GM19238 (cell line): ENCODE measurements around the gene KIDINS220.

Experiments used
- DNase-seq: peaks from one replicate; pipeline ENCODE4 v3.0.0; 2011; ENCODE audit warnings: low spot score; ENCODE audit not compliant: insufficient read length

Gene KIDINS220

DNA sequence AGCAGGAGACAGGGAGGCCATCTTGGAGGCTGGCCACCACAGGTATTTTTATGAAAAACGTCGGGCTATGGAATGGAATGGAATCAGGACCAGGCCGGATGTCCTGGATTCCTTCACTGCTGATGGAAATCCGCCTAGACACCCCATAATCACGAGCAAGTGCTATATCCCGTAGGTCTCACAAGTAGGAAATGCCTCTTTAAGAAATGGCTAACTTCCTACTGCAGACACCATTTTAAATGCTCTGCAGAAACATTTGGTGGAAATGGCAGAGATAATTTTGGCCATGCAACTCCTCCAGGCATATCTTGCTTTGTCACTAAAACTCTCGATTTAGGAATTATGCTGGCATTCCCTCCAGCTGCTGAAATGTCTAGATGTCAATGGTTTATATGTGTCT lies 137.6 kb downstream of the KIDINS220 start:
- DNase-seq: no peak

DNA sequence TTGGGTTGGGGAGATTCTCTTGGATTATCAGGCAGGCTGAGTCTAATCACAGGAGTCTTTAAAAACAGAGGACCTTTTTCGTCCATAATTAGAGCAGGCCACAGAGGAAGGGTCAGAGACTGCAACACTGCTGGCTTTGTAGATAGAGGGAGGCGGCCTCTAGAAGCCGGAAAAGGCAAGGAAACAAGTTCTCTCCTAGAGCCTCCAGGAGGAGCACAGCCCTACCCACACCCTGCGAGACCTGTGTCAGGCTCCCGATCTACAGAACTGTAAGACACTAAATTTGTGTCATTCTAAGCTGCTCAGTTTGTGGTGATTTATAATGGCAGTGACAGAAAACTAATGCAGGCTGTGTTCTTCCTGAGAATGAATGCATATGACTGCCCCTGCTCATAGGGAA lies 140.2 kb downstream of the KIDINS220 start:
- DNase-seq: no peak

DNA sequence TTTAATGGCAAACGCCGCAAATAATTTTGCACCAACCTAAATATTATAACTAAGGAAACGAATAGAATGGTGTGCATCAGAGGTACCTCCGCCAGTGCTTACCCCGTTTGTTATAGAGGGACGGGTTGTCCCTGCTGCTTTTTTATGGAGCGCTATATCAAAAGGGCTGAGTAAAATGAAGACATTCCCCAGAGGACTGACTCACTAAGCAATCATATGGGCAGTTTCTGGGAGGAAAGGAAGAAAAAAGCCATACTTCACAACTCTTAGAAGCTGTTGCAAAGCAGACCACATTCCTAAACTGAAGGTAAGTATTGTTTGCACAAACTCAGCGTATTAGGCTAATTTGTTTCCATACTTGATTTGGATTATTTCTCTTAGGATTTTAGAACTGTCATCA lies 142.7 kb downstream of the KIDINS220 start:
- DNase-seq: no peak

DNA sequence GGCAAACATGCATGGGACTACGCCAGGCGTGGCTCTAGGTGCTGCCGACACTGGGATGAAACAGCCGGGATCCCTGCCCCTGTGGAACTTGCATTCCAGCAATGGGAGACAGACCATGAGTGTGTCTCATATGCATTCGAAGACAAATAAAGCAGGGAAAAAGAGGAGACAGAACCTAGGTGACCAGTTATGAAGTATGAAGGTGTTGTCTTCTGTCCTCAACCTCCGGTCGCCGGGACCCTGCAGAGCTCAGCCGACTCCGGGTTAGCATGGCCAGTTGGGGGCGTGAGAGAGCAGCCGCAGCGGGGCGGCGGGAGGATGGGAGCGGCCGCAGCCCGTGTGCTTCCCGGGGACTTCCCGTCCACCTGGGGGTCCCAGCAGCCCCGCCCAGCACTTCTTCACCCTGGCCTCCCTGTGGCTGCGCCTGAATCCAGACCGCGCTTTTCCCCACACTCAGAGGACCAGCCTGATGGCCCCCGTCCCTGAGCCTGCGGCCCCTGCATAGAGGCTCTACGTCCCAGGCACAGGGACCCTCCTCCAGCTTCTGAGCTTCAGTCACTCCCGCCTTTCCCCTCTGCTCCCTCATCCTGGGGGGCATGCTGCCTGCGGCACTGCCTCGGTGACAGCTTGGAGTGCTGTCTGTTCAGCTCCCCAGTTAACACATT lies 144.1 kb downstream of the KIDINS220 start:
- DNase-seq: no peak

DNA sequence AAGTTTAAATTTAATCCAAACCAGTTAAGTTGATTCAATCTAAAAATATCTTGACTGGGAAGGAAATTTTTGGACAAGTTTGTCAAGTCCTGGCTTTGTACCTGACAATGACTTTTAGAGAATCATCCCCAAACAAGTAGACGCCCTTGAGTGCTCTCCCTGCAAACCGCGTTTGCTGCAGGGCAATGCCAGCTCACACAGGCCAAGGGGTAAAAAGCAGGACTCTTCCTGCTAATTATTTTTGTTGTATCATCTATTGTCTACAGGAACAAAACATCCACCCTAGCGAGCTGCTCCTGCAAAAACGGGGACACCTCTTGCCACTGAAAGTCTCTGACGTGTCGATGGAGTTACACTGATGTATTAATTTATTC lies 144.6 kb downstream of the KIDINS220 start:
- no peak for DNase-seq

DNA sequence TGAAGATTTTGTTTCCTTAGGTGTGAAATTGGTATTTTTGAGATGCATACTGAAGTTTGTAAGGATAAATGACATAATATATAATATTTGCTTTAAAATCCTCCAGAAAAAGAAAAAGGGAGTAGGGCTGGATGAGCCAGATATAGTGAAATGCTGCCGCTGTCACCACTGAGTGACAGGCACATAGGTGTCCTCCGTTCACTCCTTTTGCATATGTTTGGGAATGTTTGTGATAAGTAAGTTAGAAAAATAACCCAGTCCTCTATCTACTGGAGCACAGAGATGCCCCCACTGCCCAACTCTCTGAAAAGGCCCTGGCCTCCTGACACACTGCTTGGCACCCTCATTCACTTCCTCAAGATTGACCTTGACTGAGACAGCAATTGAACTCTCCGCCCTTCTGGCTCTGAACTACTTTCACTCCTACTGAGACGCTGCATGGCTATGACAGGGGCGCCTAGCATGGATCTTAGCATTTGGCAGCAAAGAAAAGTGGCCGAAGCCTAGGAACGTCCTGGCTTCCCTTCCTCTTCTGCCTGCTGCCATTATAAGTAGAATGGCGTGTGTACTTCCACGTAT lies 145.5 kb downstream of the KIDINS220 start:
- no peak for DNase-seq

DNA sequence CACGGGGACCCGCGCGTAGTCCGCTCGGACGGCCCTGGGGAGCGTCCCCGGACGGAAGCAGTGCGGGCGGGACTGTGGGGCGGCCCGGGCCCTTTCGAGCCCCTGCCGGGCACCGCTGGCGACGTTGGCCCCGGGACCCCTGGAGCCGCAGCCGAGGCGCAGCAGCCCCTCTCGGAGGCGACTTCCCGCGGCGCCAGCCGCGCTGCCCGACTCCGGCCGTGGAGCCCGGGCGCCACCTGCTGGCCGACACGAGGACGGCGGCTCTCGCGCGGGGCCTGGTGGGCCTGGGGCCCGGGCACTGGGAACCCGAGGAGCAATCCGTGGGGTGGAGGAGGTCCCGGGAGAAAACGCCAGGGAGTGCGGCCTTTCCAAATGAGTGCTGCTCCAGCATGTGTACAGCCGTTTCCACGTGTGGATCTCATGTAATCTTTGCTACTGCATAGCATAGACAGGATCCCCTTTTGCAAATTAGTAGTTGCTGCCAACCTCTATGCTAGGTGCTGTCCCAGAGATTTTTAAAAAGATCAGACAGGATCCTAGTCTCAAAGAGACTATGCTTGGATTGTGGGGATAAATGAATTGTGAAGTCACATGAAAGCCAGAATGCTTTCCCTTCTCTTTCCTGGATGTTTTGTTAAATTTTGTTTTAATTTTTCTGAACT lies 151.6 kb downstream of the KIDINS220 start:
- DNase-seq: peak; percentile 72

DNA sequence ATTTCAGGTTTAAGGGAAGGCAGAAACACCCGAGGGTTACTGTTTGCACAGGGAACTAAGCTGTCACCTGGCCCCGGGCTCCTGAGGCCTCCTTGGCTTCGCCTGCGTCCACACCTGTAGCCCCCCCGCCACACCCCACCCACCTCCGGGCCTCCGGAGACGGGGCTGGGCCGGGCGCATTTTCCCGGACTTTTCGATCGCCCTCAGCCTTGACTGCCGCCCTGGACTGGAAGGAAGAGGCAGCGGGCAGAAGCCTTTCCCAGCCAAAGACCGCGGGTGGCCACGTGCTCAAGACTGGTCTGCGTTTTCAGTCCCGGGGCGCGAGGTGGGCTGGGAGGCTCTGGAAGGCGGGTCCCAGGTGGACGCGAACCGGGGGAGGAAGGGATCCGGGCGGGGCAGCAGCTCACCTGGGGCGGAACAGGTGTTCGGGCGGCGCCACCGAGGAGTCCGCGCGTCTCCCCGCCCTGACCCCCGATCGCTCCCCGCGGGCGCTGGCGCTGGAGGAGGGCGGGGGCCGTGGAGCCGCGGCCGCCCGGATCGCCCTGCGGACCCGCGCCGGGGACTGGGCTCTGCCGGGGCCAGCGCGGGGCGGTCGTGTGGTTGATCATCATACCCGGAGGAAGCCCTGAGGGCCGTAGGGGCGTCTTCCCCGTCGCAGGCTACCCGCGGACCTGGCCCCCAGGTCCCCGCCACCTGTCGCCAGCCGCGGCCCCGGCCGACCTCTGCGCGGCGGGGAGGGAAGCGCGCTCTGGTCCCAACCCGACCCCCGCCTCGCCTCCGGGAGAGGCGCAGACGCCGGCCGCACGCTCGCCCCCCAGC lies 152.3 kb downstream of the KIDINS220 start:
- DNase-seq: no peak

DNA sequence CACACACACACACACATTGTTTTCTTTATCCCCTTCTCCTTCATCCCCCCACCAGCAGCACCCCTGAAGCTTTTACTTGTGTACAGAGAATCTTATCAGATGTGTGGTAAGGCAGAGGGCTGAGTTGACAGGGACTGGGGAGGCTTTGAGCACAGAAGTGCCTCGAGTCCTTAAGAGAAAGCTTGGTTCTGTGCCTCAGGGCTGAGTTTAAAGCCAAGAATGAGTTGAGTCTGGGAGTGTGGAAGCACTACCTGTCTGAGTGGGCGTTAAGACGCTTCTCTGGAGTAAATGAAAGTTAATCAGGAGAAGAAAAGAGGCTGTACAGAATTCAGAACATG lies 152.9 kb downstream of the KIDINS220 start:
- DNase-seq: no peak

DNA sequence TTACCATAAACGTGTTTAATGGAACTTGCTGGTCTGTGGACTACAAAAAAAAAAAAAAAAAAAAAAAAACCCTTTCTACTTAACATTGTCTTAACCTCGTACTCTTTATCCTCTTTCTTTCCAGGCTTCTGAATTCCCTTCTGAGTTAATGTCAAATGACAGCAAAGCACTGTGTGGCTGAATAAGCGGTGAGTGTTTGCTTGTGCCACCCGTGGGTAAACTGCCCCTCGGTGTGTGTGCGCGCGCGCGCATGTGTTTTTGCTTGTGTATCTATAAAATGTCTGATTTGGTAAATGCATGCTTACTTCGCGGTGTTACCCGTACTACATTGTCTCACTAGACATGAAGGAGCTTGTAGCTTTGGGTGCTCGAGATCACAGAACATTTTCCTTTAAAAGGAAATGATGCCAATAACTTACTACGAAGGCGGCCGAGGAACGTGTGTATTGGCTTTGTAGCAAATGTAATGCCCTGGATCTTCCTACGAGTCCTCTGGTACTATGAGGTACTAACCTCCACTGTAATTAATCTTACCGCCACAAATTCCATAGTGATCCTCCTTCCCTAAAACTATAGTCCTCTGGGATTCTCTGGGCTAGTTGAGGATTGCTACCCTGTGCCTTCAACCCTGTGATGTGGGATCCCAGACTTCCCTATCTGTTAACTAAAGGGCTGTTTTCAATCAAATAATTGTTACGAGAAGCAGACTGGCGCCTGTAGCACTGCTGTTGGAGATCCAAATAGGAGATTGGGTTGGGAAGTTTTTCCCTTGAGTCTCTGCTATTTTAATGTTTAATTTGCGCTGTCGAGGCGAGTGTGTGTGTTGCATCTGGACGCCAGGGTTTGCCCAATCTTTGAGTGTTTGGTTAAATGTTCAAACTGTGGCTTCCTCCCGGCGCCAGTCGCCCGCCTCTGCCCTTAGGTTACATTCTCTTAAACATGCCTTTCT lies 154.4 kb downstream of the KIDINS220 start:
- no peak for DNase-seq

DNA sequence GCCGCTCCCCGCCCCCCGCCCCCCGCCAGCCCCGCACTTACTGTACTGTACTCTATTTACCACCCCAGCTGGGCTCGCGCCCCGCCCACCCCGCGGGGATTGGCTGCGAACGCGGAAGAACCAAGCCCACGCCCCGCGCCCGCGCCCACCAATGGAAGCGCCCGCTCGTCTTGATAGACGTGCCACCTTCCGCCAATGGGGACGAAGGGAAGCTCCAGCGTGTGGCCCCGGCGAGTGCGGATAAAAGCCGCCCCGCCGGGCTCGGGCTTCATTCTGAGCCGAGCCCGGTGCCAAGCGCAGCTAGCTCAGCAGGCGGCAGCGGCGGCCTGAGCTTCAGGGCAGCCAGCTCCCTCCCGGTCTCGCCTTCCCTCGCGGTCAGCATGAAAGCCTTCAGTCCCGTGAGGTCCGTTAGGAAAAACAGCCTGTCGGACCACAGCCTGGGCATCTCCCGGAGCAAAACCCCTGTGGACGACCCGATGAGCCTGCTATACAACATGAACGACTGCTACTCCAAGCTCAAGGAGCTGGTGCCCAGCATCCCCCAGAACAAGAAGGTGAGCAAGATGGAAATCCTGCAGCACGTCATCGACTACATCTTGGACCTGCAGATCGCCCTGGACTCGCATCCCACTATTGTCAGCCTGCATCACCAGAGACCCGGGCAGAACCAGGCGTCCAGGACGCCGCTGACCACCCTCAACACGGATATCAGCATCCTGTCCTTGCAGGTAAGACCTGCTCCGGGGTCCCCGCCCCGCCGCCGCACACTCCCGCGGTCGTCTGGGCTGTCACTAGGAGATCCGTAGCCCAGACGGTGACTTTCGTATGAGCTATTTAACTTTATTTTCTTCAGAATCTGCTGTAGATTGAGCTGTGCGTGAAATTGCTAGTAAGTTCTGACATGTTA lies 155.4 kb downstream of the KIDINS220 start, which contains the start of gene ID2:
Gene ID2 (plus strand): TSS at position 271 of the 907 bp plus-strand sequence. CDS start 110 bp downstream, at position 381.
- DNase-seq: peak; percentile 98

DNA sequence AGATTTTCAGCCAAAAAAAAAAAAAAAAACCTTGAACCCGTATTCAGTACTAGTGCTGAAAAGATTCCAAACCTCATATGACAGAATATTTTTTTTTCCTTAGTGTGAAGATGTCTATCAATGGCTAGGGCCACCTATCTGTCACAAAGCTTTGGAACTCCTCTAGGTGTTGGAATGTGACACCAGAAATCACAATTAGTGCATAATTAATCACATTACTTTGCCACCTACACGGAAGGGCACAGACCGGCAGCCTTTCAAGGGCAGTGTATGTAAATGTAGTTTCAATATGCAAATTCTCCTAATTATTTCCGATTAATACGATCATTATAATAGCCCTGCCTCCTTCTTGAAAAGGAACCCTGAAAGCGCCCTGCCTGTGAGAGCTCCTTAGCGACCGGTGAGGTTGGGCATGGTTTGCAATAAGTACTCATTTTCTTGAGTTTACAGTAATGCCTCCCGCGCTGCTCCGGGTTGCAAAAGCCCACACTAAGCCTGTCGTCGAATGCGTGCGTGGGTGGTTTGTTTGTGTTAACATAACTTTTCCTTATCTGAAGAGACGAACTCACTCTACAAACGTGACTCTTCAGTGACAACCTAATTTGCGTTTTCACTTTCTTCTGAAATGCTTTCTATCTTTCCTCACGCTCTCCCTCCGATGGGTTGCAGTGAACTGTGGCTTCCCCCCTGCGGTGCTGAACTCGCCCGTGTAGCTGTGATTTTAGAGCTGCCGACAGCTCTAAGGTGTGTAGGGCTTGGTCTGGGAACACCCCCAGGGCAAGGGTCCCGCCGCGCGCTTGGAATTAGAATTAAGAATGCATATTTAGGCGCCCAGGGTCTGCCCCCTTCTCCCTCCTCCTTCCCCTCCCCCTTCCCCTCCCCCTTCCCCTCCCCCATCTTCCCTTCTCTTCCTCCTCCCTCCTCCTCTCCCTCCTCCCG lies 156.3 kb downstream of the KIDINS220 start:
- peak; percentile 36 for DNase-seq

DNA sequence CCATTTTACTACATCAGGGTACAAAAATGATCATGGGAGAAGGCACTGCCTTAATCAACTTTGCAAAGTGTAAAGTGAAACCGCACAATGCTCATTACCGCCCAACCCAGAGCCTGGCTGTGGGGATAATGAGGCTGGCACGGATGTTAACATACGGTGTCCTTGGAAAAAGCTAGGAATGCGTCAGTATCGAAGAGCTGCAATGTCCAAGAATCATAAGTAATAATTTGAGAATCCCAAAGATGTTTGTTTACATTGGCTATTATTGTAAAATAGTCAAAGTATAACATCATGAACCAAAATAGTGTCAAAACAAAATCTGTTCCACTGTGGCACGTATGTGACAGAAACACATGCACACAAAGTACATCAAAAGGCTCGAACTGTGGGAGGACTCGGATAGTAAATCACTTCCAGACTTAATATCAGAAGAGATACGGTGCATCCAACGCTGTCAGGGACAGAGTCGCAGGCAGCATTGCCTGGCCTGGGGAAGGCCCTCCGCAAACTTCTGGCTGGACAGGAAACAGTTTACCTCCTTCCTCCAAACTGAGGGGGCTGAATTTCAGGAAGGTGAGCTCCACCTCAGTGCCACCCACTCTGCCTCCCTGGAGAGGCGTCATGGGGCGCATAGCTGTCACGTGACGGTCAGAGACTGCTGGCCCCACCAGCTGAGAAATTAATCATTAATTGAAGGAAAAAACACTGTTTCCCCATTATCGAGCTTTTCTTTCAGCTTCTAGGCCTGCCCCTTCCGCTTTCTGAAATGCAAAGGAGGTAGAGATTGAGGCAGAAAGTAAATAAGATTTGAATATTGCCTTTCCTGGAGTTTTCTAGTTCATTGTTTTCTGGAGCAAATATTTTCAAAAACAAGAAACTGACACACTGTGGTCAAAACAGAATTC lies 157.3 kb downstream of the KIDINS220 start:
- DNase-seq: no peak

DNA sequence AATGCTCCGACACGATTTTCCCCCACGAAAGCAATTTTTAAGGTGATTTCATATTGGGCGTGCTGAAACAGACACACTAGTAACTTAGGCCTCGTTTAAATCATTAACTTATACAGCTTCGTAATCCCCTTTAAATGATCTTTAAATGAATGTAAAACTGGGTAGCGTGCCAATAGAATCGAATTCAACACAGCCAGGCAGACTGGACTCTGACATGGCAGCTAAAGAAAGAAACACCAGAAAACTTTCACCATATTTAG lies 157.9 kb downstream of the KIDINS220 start:
- DNase-seq: no peak
